ENCODE results near the gene TCP11L2.

GRCh38 chr12:106296179-106296877 lies 6.2 kb upstream of the TCP11L2 start:
- TF ChIP-seq CTCF (IDR thresholded peaks at IDR 0.05), result no peak
- TF ChIP-seq POLR2A (IDR thresholded peaks at IDR 0.05; ENCODE audit: low read depth), result no peak

Data from esophagus muscularis mucosa (tissue), 3 donors.